ENCODE data around the gene BMPR1A.
A peak's percentile ranks its signal among the peaks of the same experiment; 100 is the strongest.

Gene BMPR1A

GRCh38 chr10:86756511-86757112, at the start of gene BMPR1A:
BMPR1A (plus strand) TSS chr10:86756619; CDS start chr10:86876019, 119,400 bp downstream.
- DNase-seq: peak in 1 of 2 donors; percentile 19

- DNase-seq: no peak
Measured at GRCh38 chr10:86706977-86707376, 49.4 kb upstream of the BMPR1A start.

- no peak for DNase-seq
Measured at GRCh38 chr10:86707505-86707904, 48.9 kb upstream of the BMPR1A start.

GRCh38 chr10:86708068-86708782, 48.2 kb upstream of the BMPR1A start:
- no peak for DNase-seq

GRCh38 chr10:86708783-86709380, 47.5 kb upstream of the BMPR1A start:
- DNase-seq: no peak

- no peak for DNase-seq
Measured at GRCh38 chr10:86709396-86710185, 46.8 kb upstream of the BMPR1A start.

GRCh38 chr10:86710987-86711512, 45.4 kb upstream of the BMPR1A start:
- peak; percentile 83 to 85 for DNase-seq

- peak; percentile 57 to 66 for DNase-seq
Measured at GRCh38 chr10:86711513-86712316, 44.7 kb upstream of the BMPR1A start.

- no peak for DNase-seq
Measured at GRCh38 chr10:86712317-86712707, 44.1 kb upstream of the BMPR1A start.

GRCh38 chr10:86715156-86715795, 41.1 kb upstream of the BMPR1A start:
- no peak for DNase-seq

GRCh38 chr10:86715836-86716235, 40.6 kb upstream of the BMPR1A start:
- no peak for DNase-seq

- DNase-seq: no peak
Measured at GRCh38 chr10:86716466-86716865, 40.0 kb upstream of the BMPR1A start.

GRCh38 chr10:86718556-86718955, 37.9 kb upstream of the BMPR1A start:
- DNase-seq: no peak

GRCh38 chr10:86721232-86721631, 35.2 kb upstream of the BMPR1A start:
- DNase-seq: no peak

- DNase-seq: no peak
Measured at GRCh38 chr10:86723009-86723408, 33.4 kb upstream of the BMPR1A start.

GRCh38 chr10:86724445-86724844, 32.0 kb upstream of the BMPR1A start:
- DNase-seq: no peak

- no peak for DNase-seq
Measured at GRCh38 chr10:86725980-86726676, 30.3 kb upstream of the BMPR1A start.

- DNase-seq: no peak
Measured at GRCh38 chr10:86726677-86726999, 29.8 kb upstream of the BMPR1A start.

- DNase-seq: no peak
Measured at GRCh38 chr10:86727470-86727869, 28.9 kb upstream of the BMPR1A start.

GRCh38 chr10:86728056-86728455, 28.4 kb upstream of the BMPR1A start:
- no peak for DNase-seq

- no peak for DNase-seq
Measured at GRCh38 chr10:86729677-86730076, 26.7 kb upstream of the BMPR1A start.

All from stimulated activated CD4-positive, alpha-beta T cell treated with anti-CD3 and anti-CD28 coated beads, Interleukin-2, amount 100 ng/mL, for 24 hours (primary cell).